ENCODE results near the gene ANO1. TPM values are rescaled to one million over a fixed set of nuclear protein-coding genes. Genes with fewer than 3 reads are reported as not detected.

The ANO1 gene
- total RNA-seq, 2 experiments from 2014 or later, result not detected

- Mint-ChIP-seq H3K27me3 (peaks cover 4% of the 10 kb centered on the region), H3K4me3 (no peak overlapping the region), H3K27ac (no peak overlapping the region), H3K4me1 (ENCODE audit: low read depth) (no peaks in the 10 kb centered on the region), H3K9me3 (no peaks in the 10 kb centered on the region), H3K36me3 (ENCODE audit: low read depth) (no peaks in the 10 kb centered on the region)
- Histone ChIP-seq H3K27ac (ENCODE audit: low read depth in 1 of 2, low read length in 2 of 2) (no peak overlapping the region), H3K4me1 (ENCODE audit: insufficient read depth, low read length) (no peaks in the 10 kb centered on the region), H3K4me3 (ENCODE audit: low read length) (no peak overlapping the region), H3K27me3 (ENCODE audit: control insufficient read depth in 1 of 2, insufficient read depth in 2 of 2, low read length in 2 of 2) (no peaks in the 10 kb centered on the region), H3K9me3 (ENCODE audit: control insufficient read depth in 1 of 2, insufficient read depth in 1 of 2, low read length in 2 of 2) (peaks cover 0 to 11% of the 10 kb centered on the region in 2 experiments), H3K36me3 (ENCODE audit: insufficient read depth, low read length) (no peaks in the 10 kb centered on the region)
- TF ChIP-seq, protein P1, sequence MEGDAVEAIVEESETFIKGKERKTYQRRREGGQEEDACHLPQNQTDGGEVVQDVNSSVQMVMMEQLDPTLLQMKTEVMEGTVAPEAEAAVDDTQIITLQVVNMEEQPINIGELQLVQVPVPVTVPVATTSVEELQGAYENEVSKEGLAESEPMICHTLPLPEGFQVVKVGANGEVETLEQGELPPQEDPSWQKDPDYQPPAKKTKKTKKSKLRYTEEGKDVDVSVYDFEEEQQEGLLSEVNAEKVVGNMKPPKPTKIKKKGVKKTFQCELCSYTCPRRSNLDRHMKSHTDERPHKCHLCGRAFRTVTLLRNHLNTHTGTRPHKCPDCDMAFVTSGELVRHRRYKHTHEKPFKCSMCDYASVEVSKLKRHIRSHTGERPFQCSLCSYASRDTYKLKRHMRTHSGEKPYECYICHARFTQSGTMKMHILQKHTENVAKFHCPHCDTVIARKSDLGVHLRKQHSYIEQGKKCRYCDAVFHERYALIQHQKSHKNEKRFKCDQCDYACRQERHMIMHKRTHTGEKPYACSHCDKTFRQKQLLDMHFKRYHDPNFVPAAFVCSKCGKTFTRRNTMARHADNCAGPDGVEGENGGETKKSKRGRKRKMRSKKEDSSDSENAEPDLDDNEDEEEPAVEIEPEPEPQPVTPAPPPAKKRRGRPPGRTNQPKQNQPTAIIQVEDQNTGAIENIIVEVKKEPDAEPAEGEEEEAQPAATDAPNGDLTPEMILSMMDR (IDR thresholded peaks at IDR 0.05), result no peak
- ChIA-PET POLR2A (no interaction called here), CTCF (no interaction called here)
- intact Hi-C loops (cut with DNase I, micrococcal nuclease), result no loop called here
- no peak for DNase-seq
- ATAC-seq (ENCODE audit: poor library complexity), result no peak
These were observed 106.3 kb downstream of the ANO1 start for GRCh38 chr11:70184396-70184795.

DNA sequence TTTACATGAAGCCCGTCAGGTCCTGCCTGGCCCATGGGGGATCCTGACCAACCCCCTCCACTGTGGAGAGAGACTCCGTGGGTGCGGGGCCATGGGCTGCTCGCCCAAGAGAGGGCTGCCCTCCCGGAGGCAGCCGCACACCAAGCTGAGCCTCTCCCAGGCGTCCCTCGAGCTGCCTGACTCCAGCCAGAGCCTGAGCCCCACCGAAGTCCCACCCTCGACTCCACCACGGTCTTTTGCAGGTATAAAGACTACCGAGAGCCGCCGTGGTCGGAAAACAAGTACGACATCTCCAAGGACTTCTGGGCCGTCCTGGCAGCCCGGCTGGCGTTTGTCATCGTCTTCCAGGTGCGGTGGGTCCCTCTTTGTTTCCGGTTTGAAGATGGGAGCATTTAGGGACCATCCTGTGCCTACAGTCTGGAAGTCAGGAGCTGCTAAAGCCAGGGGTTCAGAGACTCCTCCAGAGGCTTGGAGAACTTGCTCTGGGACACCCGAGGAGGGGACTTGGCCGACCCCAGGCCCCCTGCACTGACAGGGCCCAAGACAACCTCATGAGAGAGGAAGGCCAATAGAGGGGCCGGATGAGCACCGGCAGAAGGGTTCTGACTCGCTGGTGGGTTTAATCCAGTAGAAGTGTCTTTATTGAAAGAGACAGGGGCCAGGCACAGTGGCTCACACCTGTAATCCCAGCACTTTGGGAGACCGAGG, 107.4 kb downstream of the ANO1 start:
- H3K27ac ChIP-seq (ENCODE audit: low read depth in 1 of 2, low read length in 2 of 2), result no peak overlapping the region
- H3K4me3 ChIP-seq (ENCODE audit: low read length), result no peak overlapping the region
- no peaks in the 10 kb centered on the region for H3K27me3 ChIP-seq (ENCODE audit: control insufficient read depth in 1 of 2, insufficient read depth in 2 of 2, low read length in 2 of 2)
- peaks cover 4% of the 10 kb centered on the region for H3K27me3 Mint-ChIP-seq
- peaks cover 0 to 11% of the 10 kb centered on the region in 2 experiments for H3K9me3 ChIP-seq (ENCODE audit: control insufficient read depth in 1 of 2, insufficient read depth in 1 of 2, low read length in 2 of 2)
- CTCF ChIA-PET, result interaction anchor here (0.7 kb wide), 1 partner anchor 297 kb away, joined by 3 read pairs; no protein-coding TSS in a partner anchor
- H3K36me3 ChIP-seq (ENCODE audit: insufficient read depth, low read length), result no peaks in the 10 kb centered on the region
- H3K4me1 ChIP-seq (ENCODE audit: insufficient read depth, low read length), result no peaks in the 10 kb centered on the region
- TF ChIP-seq, protein P1 (IDR thresholded peaks at IDR 0.05), result no peak
- H3K4me3 Mint-ChIP-seq, result no peak overlapping the region
- H3K27ac Mint-ChIP-seq, result no peak overlapping the region
- ATAC-seq (ENCODE audit: poor library complexity) (no peak), DNase-seq (no peak)
- POLR2A ChIA-PET, result no interaction called here
- no peaks in the 10 kb centered on the region for H3K36me3 Mint-ChIP-seq (ENCODE audit: low read depth)
- intact Hi-C loops (cut with DNase I, micrococcal nuclease), result no loop called here
- no peaks in the 10 kb centered on the region for H3K4me1 Mint-ChIP-seq (ENCODE audit: low read depth)
- H3K9me3 Mint-ChIP-seq, result no peaks in the 10 kb centered on the region

DNA sequence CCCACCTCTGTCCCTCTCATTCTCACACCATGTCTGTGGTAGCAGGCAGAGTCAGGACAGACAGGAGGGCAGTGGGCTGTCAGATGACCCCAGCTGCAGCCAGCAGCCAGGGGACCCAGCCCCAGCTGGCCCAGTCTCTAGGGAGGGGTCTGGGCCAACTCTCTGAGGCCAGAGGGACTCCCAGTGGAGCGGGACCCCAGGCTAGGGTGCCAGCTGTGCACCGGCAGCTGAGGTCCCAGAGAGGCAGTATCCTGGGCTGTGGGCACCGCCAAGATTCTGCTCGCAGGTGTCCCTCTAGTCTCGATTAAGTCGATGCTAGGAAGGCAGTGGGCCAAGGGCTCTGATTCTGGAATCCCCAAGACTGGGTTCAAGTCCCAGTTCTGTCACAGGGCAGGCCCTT, 108.3 kb downstream of the ANO1 start:
- Mint-ChIP-seq H3K9me3 (no peaks in the 10 kb centered on the region), H3K36me3 (ENCODE audit: low read depth) (no peaks in the 10 kb centered on the region), H3K4me3 (no peak overlapping the region), H3K27ac (no peak overlapping the region), H3K4me1 (ENCODE audit: low read depth) (no peaks in the 10 kb centered on the region), H3K27me3 (peaks cover 4% of the 10 kb centered on the region)
- intact Hi-C loops (cut with DNase I, micrococcal nuclease), result no loop called here
- H3K4me1 ChIP-seq (ENCODE audit: insufficient read depth, low read length), result peaks cover 1% of the 10 kb centered on the region
- peaks cover 0 to under 1% of the 10 kb centered on the region in 2 experiments for H3K27me3 ChIP-seq (ENCODE audit: control insufficient read depth in 1 of 2, insufficient read depth in 2 of 2, low read length in 2 of 2)
- H3K27ac ChIP-seq (ENCODE audit: low read depth in 1 of 2, low read length in 2 of 2), result no peak overlapping the region
- CTCF ChIA-PET, result interaction anchor here (0.7 kb wide), 1 partner anchor 296 kb away, joined by 3 read pairs; no protein-coding TSS in a partner anchor
- H3K36me3 ChIP-seq (ENCODE audit: insufficient read depth, low read length), result no peaks in the 10 kb centered on the region
- POLR2A ChIA-PET, result no interaction called here
- no peak for ATAC-seq (ENCODE audit: poor library complexity)
- TF ChIP-seq, protein P1 (IDR thresholded peaks at IDR 0.05), result no peak
- no peak for DNase-seq
- H3K4me3 ChIP-seq (ENCODE audit: low read length), result no peak overlapping the region
- H3K9me3 ChIP-seq (ENCODE audit: control insufficient read depth in 1 of 2, insufficient read depth in 1 of 2, low read length in 2 of 2), result peaks cover 0 to 11% of the 10 kb centered on the region in 2 experiments

Data from CD4-positive, alpha-beta T cell (primary cell).